HG03571 (cell line): Measurements from ENCODE around the gene VWA7.

Source experiments
- ATAC-seq: cut with Tn5 transposase; IDR thresholded peaks from one replicate; pipeline ENCODE4 v1.9.1; 2021; ENCODE audit not compliant: unreplicated experiment

The VWA7 gene

DNA sequence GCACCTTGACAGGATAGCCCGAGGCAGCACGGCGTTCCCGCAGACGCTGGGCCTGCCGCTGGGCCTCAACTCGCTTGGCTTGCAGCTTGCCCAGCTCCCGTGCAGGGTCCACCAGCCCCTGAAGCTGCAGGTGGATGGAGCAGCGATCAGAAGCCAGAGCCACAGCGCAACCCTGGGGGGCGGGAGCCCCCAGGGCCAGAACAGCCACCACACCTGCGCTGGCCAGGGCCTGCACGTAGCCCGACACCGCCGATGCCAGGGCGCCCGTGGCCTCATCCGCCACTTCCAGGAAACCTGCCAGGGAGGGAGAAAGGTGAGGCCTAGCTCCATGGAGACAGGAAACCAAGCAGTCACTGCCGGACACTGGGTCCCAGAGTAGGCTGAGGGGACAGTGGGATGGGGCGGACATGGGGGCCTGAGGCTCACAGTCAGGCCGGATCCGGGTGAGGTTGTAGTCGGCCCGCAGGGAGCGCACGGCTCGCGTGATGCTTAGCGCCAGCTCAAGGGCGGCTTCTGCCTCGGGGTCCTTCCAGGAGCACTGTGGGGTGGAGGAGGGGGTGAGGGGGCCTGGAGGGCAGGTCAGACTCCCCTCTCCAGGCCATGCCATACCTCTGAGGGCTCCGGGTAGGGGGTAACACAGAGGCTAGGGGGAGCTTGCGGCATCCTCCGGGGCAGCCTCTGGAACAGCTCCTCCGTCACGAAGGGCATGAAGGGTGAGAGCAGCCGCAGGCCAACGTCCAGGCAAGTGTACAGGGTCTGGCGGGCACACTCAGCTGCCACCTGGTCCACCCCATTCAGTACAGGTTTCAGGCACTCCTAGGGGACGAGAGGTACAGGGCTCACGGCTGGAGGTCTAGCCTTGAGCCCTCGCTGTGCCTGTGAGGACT is 2.1 kb upstream of the VWA7 start:
- ATAC-seq = no peak

DNA sequence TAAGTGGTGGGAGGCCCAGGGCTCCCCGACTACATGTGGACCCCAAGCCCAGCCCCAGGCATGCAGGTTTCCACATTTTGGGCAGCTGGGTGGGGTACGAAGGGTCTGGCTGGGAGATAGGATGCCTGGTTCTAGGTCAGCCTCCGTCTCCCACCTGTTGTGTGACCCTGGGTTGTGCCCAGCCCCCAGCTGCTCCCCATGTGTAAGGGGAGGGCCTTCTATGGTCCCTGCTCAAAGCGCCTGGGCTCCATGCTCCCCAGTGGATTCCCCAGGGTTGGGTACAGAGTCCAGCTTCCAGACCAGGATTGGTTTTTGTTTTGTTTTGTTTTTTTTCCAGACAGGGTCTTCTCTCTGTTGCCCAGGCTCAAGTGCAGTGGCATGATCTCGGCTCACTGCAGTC is 1.1 kb upstream of the VWA7 start:
- ATAC-seq = no peak

DNA sequence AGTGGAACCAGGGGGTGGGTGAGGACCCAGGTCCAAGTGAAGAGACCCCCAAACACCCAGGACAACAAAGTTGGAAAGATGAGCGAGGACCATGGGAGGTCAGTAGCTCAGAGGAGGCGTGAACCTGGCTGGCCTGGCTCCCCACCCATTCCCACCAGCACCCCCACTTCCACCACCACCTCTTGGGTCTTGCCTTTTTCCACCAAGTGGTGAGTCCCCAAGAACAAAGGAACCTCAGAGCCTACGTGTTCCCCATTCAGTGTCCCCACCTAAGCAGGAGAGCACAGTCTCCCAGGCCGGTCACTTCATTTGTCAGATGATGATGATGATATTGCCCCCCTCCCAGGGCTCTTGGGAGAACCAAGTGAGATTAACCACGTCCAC is 531 bp upstream of the VWA7 start:
- ATAC-seq = no peak

DNA sequence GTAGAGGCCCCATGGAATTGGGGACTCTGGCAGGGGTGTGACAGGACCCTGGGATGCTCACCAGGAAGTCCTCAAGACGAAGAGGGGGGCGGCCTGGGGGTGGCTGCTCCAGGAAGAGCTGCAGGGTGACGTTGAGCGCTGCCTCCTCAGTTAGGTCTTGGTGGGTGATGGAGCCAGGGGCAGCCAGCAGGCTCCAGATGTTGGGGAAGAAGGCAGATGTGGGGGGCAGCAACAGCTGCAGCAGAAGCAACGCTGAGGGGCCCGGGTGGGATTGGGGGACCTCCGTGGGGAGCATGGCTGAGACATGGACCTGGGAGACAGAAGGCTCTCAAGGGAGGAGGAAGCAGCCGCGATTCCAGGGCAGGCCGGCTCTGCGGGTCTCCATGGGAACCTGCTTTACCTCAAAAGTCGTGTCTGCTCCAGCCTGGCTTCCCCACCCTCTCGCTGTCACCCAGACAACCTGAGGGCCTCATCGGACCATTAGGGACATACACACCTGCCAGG is 591 bp downstream of the VWA7 start:
- no peak for ATAC-seq

DNA sequence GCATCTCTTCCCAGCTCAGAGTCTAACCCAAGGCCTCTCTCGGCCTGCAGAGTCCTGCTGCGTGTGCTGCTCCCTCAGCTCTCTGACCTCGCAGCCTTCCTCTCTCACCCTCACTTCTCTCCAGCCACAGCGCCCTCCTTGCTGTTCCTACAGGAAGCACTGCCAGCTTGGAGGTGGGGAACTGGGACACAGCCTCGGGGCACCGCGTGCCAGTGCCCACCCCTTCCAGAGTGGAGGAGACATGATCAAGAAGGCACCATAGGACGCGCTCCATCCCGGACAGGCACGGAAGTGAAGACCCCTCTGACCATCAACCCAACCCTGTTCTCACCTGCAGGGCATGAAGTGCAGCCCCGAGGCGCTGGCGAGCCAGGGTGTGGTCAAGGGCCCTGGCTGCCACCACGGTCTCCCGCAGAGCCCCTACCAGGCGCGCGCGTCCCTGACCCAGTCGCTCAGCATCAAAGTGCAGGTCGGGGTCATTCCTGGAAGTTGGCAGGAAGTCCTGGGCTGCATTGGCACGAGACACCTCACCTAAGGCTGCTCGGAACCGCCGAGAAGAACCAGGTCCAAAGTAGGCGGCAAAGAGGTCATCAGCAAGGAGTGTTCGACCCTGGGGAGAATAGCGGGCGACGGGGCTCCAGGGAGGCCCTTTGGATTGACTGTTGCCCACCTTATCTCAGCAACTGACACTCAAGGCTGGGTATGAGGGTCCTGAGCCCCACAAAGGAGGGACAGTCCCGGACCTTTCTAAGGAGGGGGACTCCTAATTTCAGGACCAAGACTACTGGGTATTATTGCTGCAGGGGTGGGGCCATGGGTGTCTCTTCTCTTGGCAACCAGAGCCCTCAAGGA is 1.3 kb downstream of the VWA7 start:
- ATAC-seq = no peak

DNA sequence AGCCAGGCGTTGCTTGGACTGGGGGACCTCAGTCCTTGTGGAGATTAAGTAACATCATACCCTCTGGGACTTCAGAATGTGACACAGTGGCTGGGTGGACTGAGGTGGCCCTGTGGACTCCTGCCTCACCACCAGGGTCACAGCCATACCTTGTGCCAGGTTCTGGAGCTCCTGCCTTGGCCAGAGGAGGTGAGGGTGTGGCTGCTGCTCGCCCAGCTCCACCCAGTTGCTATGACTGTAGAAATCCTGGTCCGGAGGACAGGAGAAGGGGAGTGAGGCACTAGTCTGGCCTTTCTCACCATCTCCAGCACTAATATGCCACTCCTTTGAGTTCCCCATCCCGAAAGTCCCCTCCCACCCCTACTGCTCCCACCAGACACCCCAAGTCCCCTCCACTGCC is 1.9 kb downstream of the VWA7 start:
- no peak for ATAC-seq

DNA sequence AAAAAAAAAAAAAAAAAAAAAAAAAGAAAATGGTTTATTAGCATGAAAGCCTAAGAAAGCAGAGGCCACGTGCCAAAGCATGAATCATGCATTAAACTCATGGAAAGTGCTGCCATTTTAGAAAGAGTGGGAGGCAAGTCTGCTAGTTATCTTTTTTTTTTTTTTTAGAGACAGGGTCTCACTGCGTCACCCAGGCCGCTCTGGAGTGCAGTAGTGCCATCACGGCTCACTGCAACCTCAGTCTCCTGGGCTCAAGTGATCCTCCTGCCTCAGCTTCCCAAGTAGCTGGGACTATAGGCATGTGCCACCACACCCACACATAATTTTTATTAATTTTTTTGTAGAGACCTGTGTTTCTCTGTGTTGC is 5.2 kb downstream of the VWA7 start:
- no peak for ATAC-seq

DNA sequence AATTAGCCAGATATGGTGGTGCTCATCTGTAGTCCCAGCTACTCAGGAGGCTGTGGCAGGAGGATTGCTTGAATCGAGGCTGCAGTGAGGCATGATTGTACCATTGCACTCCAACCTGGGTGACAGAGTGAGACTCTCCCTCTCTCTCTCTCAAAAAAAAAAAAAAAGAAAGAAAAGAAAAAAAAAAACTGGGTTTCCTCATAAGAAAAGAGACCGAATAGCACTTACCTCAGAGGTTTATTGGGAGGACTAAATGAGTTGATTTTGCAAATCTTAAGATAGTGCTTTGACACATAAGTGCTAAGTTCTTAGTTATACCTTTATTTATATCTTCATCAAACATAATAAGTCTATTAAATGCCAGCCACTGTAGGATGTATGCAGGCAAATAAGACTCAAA is 6.3 kb downstream of the VWA7 start:
- ATAC-seq = no peak

DNA sequence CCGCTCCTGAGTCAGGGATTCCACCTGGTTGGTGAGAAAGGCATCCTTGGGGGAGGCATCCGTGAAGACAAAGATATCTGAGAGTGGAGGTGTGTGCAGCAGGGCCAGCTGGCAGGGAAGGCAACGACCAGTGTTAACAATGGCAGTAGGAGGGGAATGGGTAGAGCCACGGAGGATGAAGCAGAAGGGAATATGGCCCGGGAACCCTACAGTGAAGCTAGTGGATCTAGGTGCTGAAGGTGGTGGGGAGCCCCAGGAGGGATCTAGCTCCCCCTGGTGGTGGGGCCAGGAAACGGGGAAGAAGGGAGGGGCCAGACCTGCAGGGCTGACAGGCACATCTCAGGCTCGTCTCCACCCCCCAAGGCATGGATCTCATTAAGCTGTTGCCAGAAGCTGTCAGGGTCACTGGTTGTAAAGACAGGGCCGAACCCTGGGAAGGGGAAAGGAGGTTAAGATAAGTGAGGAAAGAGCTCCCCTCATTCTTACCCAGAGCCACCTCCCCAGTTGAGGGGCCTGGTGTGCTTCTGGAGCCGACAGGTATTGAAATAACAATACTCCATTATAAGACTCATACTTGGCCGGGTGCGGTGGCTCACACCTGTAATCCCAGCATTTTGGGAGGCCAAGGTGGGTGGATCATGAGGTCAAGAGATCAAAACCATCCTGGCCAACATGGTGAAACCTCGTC is 7.3 kb downstream of the VWA7 start:
- no peak for ATAC-seq

DNA sequence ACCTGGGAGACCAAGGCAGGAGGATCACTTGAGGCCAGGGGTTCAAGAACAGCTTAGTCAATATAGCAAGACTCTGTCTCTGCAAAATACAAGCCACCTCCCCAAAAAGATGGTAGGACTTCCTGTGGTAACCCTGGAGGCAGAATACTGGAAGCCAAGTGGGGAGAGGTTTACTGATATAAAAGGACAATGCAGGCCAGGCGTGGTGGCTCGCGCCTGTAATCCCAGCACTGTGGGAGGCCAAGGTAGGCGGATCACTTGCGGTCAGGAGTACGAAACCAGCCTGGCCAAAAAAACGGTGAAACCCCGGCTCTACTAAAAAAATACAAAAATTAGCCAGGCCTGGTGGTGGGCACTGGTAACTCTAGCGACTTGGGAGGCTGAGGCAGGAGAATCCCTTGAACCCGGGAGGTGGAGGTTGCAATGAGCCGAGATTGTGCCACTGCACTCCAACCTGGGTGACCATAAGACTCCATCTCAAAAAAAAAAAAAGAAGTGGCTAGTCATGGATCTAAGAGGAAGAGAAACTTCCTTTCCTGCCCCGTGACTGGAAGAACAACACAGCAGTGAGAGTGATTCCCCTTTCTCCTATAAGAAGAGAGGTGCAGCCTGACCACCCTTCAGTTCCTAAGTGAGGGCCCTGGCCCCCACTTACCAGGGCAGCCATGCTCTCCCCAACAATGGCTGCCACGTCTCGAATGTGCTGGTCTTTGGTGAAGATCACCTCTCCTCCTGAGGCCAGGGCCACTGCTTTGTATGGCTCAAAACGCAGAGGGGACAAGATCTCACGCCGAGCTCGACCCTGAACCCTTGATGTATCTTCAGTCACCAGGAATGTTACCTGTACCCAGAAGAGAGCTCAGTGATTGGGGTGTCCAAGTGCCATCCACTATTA is 8.5 kb downstream of the VWA7 start:
- no peak for ATAC-seq

DNA sequence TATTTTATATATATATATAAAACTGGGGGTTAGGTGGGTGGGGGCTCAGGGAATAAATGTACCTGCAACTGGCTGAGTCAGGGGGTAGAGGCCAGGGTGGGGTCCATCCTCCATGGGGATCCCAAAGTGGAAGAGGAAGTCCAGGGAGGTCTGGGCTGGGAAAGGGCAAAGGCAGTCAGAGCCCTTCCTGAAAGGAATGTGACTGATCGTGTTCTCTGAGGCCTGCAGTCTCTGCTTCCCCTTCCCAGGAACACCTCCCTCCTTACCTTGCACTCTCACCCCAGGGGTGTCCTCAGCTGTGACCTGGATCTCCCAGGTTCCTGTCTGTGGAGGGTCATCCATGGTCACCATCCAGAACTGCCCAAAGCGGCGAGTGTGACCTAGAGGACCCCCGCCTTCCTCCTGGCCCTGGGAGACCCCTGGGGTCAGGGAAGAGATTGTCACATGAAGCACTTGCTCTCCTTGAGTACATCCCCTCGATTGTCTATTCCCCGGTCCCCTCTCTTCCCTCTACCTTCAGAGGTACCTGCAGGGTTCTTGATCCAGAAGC is 10.0 kb downstream of the VWA7 start:
- no peak for ATAC-seq

DNA sequence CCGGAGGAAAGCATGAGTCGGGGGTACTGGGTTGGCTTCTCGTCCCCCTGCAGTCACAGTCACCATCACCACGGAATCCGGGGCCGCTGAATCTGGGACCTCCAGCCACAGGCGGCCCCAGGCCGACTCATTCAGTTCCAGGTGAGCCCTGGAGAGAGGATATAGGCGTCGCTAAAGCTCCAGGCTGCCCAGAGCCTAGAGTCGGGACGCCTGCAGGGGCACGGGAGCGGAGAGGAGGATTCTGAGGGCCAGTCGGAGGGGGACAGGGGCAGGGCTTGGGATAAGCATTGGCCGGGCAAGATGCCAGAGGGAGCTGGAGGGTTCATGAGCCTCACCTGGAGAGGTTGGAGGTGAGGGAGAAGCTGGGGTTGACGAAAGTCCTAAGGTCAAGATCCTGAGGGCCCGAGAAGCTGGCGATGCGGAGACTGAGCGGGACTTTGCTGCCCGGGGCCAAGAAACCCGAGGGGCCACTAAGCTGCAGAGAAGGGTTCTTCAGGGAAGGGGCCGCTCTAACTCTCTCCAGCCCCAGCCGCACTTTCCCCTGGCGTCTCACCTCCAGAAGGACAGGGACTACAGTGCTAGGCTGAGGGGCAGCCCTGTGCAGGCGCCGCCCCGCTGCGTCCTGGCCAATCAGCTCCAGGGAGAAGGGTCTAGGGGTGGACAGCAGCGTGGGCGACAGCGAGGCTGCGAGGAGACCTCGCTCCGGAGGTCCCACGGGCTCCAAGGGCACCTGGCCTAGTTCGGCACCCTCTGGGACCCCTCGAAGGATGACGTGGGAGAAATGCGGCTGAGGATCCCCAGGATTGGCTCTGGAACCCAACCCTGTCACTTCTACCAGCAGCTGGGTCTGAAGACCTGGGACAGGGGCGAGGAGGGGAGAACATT is 11.0 kb downstream of the VWA7 start:
- ATAC-seq = no peak

DNA sequence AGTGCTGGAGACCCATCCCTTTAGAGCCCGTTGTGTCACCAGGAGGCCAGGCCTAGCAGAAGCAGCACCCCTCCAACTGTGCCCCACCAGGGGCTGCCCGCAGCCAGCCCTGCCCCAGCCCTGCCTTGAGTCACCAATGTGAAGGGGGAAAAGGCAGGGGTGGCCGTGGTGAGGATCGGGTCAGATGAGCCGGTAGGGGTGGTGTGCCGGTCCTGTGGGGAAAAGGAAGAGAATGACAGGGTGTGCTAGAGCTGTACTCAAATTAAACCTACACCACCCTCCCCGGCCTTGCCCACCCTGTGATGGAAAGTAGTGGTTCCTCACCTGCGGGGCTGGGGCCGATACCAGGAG is 11.6 kb downstream of the VWA7 start:
- no peak for ATAC-seq

DNA sequence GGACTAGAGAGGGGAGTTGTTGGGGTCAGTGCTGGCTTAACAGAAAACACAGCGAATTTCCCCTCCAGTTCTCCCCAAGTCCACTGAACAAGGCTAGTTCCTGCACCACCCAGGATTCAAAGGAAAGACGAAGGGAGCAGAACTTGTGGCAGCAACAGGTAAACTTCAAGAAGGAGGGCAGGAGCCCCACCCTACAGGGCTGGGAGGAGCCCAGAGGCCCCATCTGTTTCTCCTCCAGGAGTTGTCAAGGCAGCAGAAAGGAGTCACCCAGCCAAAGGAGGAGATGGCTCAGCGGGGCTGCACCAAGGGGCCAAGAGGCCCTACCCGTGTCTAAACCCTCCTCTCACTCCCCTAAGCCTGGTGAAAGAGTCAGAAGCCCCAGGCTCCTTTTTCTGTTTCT is 12.9 kb downstream of the VWA7 start:
- ATAC-seq = no peak

DNA sequence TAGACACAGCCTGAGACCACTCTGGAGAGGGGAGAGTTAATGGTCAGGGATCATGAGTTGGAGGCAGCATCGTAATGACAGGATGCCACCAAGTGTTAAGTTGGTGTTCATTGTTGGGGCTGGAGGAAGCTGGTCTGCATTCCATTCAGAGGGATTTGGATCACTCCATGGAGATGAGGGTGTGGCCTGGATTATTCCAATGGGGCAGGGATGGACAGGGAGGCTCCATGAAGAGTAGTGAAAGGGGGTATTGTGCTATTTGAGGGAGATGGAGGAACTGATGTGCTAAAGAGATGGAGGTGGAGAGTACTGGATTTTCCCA is 13.5 kb downstream of the VWA7 start:
- no peak for ATAC-seq

DNA sequence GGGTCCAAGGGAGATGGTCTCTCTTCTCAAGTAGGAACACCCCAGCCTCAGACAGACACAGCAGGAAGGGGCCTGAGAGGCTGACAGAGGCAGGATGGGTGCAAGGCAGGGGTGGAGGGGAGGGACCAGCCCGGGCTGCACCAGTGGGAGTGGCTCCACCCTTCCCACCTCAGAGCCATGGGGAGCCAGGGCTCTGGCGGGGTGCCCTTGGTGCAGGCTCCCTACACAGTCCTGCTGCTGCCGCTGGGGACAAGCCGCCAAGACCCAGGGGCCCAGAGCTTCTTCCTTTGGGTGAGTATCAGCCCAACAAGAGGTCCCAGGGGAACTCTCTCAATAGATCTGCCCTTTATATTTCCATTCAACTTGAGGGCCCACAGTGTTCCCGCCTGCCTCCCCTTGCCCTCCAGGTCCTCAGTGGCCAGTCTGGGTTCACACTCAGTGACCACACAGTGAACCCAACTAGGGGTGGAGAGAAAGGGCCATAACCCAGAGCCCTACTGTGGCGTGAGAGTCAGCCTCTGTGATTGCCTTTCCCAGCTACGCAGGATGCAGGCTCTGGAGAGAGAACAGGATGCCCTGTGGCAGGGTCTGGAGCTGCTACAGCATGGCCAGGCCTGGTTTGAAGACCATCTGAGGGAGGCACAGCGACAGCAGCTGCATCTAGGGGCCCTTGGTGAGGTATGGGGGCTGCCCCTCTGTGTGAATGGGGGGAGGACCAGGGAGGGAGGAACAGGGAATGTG is 14.1 kb downstream of the VWA7 start:
- ATAC-seq = no peak

DNA sequence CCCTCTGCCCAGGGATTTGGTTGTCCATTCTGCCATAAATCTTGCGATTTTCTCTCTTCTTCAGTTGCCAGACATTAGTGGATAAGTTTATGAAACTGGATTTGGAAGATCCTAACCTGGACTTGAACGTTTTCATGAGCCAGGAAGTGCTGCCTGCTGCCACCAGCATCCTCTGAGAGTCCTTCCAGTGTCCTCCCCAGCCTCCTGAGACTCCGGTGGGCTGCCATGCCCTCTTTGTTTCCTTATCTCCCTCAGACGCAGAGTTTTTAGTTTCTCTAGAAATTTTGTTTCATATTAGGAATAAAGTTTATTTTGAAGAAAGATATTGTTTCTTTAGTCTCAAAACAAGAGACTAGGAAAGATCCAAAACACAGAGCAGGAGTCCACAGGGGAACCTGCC is 14.8 kb downstream of the VWA7 start, which contains the start of gene SAPCD1:
Gene SAPCD1 (plus strand): TSS at position 301 of the 400 bp plus-strand sequence. CDS start 399 bp downstream, outside the sequence.
- ATAC-seq = no peak

DNA sequence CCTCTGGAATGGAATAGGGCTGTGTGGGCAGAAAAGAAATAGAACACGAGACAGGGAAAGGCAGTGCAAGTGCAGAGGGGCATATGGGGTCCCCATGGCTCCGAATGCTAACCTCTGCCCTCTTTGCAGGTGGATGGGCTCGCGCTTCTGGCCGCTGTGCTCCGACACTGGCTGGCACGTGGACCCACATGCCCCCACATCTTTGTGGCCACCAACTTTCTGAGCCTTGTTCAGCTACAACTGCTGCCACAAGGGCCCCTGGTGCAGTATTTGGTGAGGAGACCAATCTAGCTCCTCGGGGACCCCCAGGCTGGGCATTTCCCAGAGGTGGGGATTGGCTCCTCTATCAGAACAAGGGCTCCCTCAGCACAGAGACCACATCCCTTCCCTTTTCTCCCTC is 15.8 kb downstream of the VWA7 start:
- ATAC-seq = no peak

DNA sequence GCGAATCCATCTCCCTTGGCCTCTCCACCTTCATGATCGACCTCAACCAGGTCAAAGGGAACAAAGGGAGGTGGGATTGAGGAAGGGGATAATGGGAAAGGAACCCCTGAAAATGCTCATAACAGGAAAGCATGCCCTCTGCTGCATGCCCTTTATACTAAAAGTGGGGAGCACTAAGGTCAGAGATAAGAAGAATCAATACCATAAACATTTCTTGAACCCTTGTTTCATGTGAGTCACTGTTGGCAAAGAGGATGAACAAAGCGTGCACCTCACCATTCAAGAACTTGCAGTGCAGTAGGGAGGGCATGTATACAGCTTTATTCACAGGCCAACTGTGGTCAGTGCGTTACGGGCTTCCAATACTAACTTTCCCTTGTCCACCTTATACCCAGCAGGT is 16.3 kb downstream of the VWA7 start:
- no peak for ATAC-seq
